ELR (cell line): ENCODE results near the gene WDR18.
"Not testable (repeated sequence)": the region's sequence is repeated elsewhere in the genome, so short reads cannot be mapped to it uniquely, and the experiment has no call there.

ENCODE experiments used
- DNase-seq: peaks from one replicate; pipeline ENCODE4 v3.0.0-alpha.2; 2015; ENCODE audit warnings: low read depth

The WDR18 gene

DNA sequence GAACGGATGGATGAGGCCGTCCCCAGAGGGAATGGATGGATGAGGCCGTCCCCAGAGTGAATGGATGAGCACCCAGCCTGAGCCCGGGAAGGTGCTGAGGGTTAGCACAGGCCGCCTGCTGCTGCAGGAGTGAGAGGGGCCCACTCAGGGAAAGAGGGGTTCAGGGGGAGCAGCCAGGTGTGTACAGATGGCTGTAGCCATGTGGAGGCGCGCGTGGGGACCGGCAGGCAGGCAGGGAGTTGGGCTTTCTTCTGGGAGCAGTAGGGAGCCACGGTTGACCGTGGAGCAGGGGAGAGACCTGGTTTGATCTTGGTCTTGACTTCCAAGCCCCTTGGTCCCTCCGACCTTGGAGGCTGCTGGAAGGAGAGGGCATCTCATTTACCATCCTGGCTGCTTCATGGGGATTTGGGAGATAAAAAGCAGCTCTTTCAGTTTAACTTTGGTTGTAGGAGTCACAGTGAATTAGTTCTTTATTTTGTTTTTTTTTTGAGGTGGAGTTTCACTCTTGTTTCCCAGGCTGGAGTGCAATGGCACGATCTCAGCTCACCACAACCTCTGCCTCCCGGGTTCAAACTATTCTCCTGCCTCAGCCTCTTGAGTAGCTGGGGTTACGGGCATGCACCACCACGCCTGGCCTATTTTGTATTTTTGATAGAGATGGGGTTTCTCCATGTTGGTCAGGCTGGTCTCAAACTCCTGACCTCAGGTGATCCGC is 33.6 kb upstream of the WDR18 start:
- no peak for DNase-seq

DNA sequence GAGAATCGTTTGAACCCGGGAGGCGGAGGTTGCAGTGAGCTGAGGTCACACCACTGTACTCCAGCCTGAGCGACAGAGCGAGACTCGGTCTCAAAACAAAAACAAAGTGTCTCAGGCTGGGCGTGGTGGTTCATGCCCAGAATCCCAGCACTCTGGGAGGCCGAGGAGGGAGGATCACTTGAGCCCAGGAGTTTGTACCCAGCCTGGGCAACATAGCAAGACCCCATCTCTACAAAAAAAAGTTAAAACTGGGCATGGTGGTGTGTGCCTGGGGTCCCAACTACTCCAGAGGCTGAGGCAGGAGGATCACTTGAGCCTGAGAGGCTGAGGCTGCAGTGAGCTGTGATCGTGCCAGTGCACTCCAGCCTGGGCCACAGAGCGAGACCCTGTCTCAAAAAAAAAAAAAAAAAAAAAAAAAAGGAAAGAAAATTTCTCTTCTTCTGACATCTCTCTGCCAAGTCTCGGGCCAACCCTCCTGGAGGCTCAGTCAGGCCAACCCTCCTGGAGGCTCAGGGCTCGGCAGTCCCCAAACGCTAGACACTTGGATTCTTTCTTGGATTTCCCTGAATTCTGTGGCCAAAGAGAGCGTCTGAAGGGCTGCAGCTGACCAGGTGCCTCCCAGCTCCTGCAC is 32.0 kb upstream of the WDR18 start:
- DNase-seq = no peak

DNA sequence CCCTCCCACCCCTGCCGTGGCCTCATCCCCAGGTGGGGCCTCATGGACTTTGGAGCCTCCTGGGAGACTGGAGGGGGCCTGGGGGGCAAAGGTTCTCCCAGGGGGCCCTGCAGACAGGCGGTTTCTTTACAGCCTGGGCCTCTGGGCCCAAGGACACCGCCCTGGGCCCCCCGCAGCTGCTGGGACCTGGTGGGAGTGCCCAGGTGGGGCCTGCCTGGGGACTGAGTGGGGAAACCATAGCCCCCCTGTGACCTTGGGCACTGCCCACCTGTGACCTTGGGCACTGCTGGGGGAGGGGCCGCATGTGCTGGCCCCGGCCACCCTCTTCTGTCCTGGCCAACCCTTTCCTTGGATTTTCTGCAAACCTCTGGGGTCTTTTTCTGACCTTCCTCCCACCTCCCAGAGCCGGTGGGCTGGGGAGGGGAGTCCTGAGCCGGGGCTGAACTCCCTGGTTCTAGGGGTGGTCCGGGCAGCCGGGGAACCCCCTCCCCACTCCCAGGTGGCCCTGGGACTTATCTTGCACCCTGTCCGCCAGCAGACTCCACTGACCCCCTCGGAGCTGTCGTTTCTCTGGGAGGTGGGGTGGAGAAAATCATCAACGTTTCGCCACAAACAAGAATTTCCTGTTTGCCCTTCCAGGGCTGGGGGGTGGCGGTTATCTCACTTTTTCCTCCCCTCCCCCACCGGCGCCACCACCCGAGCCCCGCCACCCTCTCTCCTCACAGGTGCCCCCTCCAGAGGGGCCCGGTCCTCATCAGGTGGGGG is 31.3 kb upstream of the WDR18 start:
- DNase-seq = peak; percentile 41

DNA sequence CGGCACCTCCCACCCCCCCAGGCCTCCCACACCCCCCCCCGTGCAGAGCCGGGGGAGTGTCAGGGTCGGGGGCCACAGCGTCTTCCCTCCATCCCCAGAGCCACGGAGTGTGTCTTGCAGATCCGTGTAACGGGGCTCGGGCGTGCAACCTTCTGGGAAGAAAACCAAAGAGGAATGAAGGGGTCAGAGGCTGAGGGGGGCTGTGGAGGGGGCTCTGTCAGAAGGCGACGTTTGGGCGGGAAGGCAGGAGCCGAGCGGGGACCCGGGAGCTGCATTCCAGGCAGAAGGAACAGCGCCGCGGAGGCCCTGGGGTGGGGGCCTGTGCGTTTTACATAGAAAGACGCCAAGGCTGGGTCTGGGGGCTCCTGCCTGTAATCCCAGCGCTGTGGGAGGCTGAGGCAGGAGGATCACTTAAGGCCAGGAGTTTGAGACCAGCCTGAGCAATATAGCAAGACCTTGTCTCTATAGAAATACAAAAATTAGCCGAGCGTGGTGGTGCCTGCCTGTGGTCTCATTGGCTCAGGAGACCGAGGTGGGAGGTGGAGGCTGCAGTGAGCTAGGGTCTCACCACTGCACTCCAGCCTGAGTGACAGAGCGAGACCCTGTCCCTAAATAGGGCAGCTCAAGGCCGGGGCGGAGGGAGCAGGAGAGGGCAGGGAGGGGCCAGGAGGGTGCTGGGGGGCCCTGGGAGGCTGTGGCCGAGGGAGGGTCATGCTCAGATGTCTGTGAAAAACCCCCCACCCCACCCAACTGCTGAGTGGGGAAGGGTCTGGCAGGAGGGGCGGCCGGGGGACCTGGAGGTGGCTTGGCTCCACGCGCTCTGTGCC is 30.5 kb upstream of the WDR18 start:
- DNase-seq = no peak

DNA sequence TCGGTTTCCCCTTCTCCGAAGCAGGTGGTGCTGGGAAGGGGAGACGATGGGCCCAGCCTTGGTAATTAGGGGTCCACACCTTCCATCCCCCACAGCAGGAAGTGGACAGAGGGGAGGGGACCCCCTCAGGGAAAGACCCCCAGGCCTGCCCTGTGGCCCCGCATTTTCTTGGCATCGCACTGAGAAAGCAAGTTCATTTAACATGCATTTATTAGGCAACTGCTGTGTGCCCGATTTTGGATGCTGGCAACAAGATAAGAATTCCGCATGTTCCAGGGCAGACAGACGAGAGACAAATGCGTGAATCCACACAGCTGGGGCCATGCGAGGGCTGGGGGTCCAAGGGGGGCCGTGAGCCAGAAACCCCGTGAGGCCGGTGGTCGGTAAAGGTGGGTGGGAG is 29.9 kb upstream of the WDR18 start:
- no peak for DNase-seq

DNA sequence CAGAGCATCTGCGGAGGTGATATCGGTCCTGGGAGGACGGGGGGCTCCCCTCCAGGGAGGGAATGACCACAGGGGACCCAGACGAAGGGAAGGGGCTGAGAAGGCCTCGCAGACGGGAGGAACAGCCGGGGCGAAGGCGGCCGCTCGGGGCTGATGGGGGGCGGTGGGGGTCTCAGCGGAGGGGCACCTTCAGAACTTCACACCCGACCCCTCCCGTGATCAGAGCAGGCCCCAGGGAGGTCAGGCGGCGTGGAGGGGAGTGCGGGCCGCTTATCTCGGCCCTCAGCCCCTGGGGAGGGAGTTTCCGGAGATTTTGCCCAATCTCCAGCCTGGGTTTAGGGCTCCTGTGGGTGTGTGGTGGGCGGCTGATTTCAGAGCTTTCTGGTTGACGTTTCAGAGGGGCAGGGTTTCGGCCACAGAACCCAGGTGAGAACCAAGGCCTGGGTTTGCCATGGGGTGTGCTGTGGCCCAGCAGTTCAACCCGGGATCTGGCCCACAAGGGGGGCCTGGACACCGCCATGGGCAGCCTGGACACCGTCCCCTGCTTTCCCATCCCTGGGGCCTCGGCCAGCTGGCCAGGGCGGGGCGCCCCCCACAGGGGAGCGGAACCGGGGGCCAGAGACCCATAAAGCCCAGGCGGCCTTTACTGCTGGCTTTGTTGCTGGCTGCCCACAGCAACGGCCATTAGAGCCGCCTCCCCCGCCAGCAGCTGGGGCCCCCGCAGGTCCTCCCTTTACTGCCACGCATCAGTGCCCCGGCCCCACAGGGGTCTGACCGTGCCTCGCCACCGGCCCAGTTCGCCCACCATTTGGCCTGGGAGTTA is 29.3 kb upstream of the WDR18 start:
- no peak for DNase-seq

DNA sequence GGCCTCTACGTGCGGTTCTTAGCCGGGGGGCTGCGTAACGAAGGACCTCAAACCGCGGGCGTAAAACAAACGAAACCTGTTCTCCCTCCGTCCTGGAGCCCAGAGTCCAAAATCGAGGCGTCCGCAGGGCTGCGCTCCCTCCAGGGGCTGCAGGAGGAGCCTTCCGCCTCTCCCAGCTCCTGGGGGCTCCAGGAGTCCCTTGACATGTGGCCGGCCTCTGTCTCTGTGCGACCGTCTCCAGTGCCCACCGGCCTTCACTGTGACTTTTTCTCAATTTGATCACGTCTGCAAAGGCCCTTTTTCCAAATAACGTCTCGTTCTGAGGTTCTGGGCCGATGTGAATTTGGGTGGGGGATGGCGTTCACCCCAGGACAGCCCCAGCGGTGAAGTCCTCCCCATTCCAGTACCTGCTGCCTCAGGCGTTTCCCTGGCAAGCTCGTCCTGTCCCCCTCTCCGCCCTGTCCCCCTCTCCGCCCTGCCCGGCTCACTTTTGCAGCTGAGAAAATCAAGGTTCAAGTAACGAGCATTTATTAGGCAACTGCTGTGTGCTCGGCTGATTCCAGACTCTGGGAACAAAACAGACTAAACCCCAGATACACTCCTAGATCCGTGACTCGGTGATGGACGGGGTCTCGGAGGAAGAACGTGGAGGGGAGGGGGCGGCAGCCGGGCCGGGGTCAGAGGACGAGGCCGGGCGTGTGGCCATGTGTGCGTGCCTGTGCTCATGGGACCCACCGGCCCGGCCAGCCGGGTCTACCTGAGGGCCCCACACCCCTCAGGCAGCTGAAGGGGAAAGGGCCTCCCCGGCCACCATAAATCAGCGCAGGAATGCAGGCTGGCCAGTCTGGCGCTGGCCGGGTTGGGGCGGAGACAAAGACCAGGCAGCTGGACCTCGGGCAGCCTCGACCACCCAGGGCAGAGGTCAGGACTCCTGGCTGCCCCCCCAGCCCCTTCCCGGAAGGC is 28.1 kb upstream of the WDR18 start:
- DNase-seq = no peak

DNA sequence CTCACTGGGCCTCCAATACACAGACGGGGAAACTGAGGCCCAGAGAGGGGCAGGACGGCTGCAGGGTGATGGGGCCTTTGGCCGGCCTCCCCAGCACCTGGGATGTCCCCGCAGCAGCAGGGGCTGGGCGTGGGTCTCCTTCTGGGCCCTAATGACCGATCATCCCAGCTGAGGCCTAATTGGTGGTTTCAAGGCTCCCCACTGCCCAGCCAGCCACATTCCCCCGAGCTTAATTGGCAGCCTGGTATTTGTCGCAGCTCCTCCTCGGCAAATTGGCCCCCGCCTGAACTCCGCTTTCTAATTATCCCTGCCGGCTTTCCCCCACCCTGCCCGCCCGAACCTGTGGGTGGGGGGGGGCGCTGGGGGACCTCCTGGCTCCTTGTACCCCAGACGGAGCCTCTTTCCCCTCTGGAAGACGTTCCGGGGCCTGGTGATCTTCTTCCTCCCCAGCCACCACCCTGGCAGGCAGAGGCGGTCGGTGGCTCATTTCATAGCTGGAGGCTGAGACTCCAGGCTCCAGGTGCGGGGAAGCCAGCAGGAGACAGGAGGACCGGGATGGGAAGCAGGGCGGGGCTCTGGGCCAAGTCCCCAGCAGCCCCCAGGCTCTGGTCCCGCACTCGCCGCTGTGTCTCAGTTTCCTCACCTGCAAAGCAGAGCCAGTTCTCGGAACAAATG is 27.2 kb upstream of the WDR18 start:
- peak; percentile 65 for DNase-seq

DNA sequence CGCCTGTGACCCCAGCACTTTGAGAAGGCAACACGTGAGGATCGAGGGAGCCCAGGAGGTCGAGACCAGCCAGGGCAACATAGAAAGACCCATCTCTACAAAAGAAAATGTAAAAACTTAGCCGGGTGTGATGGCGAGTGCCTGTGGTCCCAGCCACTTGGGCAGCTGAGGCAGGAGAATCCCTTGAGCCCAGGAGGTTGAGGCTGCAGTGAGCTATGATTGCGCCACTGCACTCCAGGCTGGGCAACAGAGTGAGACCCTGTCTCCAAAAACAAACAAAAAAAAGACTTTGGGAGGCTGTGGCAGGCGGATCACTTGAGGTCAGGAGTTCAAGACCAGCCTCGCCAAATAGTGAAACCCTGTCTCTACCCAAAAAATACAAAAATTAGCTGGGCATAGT is 26.6 kb upstream of the WDR18 start:
- not testable (repeated sequence) for DNase-seq

DNA sequence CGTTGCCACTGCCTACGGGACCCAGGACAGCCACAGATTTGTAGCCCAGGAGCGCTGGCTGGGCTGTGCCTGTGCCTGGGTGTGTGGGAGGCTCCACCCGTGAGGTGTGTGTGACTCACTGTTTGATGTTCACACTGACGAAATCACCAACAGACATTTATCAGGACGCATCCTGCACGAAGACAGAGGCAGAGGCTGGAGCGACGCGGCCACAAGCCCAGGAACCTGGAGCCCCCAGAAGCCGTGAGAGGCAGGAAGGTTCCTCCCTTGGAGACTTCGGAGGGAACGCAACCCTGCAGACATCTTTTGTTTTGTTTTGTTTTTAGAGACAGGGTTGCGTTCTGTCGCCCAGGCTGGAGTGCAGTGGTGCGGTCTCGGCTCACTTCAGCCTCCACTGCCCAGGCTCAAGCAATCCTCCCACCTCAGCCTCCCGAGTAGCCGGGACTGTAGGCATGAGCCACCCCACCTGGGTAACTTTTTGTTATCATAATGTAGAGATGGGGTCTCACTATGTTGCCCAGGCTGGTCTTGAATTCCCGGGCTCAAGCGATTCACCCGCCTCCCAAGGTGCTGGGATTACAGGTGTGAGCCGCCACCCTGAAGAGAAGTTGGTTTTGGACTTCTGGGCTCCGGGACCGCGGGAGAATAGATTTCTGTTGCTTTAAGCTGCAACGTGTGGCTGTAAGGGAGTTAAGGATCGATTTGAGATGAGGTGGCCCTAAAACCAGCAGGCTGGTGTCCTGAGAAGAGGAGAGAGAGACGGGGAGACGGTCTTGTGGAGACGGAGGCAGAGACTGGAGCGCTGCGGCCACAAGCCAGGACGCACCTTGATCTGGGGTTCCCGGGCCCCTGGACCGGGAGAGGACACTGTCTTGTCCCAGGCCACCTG is 24.9 kb upstream of the WDR18 start:
- peak; percentile 74 for DNase-seq

DNA sequence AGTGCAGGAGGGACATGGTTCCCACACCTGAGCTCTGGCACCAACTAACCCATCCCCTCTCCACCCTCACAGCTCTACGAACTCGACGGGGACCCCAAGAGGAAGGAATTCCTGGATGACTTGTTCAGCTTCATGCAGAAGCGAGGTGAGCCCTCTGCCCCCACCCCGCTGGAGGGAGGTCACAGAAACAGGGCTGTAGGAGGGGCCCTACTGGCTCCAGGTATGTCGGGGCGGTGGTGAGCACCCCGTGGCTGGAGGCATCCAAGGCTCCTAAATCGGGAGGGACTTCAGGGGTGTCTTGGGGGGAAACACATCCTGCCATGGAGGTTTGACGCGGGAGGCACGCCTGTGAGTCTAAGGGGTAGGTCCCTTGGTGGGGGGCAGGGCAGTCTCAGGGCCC is 24.1 kb upstream of the WDR18 start:
- DNase-seq = no peak

DNA sequence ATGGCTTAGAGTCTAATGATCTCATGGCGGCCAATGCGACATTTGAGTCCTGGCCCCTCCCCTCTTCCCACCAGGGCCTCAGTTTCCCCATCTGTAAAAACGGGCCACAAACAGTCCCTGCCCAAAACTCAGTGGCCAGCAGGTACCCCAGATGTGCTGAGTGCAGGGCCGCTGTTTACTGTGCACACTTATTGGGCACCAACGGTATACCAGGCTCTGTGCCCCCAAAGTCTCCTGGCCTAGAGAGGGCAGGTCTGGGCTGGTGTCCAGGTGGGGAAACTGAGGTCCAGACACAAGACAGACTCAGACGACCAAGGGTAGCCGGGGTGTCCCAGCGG is 23.6 kb upstream of the WDR18 start:
- DNase-seq = no peak

DNA sequence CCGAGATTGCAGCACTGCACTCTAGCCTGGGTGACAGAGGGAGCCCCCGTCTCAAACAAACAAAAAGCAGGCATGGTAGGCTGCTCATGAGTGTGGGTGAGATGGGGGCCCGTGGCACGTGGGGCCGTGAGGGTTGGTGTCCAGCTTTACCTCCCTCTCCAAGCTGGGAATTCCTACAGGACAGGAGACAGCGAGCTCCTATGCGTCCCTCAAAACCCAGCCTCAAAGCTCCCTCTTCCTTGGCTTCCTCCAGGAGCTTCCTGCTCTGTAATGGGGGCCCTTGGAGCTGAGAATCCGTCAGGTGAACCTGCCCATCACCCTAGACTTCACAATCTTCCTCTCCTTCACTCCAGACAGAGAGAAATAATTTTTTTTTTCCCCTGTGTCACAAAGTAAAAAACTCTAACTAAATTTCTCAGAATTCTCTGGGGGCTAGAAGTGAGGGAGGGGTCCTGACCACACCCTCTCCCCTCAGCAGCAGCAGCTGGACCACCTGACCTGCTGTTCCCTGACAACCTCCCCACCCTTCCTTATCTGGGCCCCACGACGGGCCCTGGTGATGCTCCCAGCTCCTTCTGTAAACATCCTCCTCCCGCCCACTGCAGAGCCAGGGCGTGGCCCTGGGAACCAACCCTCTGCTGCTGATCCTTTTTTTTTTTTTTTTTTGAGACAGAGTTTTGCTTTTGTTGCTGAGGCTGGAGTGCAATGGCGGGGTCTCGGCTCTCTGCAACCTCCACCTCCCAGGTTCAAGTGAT is 22.1 kb upstream of the WDR18 start:
- DNase-seq = peak; percentile 72

DNA sequence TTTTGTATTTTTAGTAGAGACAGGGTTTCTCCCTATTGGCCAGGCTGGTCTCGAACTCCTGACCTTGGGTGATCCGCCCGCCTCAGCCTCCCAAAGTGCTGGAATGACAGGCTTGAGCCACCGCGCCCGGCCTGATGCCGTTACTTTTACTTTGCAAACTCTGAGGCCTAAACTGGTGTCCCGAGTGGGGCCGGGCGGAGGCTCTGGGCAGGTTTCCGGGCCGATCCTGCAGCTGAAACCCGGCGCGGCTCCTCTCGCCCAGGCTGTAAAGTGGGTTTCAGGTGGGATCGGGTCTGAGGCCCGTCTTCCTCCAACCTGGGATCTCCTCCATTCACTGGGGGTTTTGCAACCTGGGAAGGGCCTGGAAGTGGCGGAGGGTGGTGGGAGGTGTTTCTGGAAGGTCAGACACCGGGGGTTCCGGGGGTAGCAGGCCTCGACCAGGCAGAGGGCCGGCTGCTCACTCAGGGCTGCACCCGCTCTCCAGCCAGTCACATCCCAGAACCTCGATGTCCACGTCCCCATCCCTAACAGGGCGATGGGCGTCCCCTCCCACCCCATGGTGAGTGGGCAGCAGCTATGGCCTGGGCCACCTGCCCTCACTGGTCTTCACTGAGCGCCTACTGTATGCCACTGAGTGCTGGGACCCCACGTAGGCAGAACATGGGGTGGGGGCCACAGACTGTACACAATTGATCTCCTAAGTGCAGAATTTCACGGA is 21.3 kb upstream of the WDR18 start:
- no peak for DNase-seq

DNA sequence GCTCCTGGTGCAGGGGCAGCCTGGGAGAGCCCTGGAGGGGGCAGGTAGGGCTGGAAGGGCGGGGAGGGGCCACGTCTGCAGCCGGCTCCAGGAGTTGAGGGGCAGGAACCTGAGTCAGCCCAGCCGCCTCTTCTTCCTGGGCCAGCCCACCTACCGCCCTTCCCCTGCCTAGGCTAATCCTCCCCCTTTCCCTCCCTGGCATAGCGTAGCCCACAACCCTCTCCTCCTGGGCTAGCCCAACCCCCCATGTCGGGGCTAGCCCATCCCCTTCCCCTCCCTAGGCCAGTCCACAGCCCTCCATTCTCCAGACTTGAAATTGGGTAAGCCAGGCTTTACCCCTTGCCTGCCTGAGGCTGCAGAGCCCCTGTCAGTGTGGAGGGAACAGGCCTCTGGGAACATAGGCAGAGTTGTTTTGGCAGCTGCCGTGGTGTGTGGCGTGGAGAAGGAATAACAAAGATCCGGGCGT is 20.6 kb upstream of the WDR18 start:
- DNase-seq = no peak

DNA sequence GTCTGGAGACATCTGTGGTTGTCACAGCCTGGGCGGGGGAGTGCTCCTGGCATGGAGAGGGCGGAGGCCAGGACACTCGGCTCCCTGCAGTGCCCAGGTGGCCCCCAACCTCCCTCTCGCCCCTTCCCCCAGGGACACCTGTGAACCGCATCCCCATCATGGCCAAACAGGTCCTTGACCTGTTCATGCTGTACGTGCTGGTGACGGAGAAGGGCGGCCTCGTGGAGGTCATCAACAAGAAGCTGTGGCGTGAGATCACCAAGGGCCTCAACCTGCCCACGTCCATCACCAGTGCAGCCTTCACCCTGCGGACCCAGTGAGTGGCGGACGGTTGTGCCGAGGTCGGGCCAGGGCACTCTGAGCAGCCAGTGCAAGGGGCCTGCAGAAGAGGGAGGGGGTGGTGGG is 20.0 kb upstream of the WDR18 start:
- no peak for DNase-seq
